Activated CD4-positive, alpha-beta T cell treated with anti-CD3 and anti-CD28 coated beads for 36 hours (primary cell): ENCODE measurements around the gene SPECC1L. TPM values are rescaled to one million over a fixed set of nuclear protein-coding genes. Genes with fewer than 3 reads are reported as not detected.
A peak's percentile ranks its signal among the peaks of the same experiment; 100 is the strongest.

ENCODE experiments used
- ATAC-seq: fragments of 200-7000 bp; cut with Tn5 transposase; one replicate; pipeline ENCODE4 v1.10.0; 2021; ENCODE audit warnings: mild to moderate bottlenecking, moderate library complexity
- CTCF ChIA-PET: fragments of 350-600 bp; sonication (Branson Sonifier 250); formaldehyde crosslinking; loops from one replicate; lab custom pipeline; 2021; ENCODE audit warnings: antibody characterized with exemption; lab: Charles Lee
- POLR2A ChIA-PET: fragments of 350-600 bp; sonication (Branson Sonifier 250); formaldehyde crosslinking; loops from one replicate; lab custom pipeline; 2021; ENCODE audit warnings: antibody characterized with exemption, inconsistent platforms; lab: Charles Lee
- DNase-seq: peaks from one replicate; pipeline ENCODE4 v3.0.0-alpha.2; 2020
- H3K27ac Mint-ChIP-seq: one replicate; pipeline ENCODE4 v1.8.0; 2021; ENCODE audit warnings: mixed read lengths
- H3K27me3 Mint-ChIP-seq: one replicate; pipeline ENCODE4 v1.8.0; 2021; ENCODE audit warnings: mixed read lengths
- H3K36me3 Mint-ChIP-seq: one replicate; pipeline ENCODE4 v1.8.0; 2021; ENCODE audit warnings: low read depth, mixed read lengths
- H3K4me1 Mint-ChIP-seq: one replicate; pipeline ENCODE4 v1.8.0; 2021; ENCODE audit warnings: mixed read lengths
- H3K4me3 Mint-ChIP-seq: one replicate; pipeline ENCODE4 v1.8.0; 2021; ENCODE audit warnings: mild to moderate bottlenecking, moderate library complexity, mixed read lengths
- H3K9me3 Mint-ChIP-seq: one replicate; pipeline ENCODE4 v1.8.0; 2021; ENCODE audit warnings: low read depth, mixed read lengths
- intact Hi-C, 2 experiments: fragments of 100-400 bp; cut with DNase I in 1 of 2; cut with micrococcal nuclease in 1 of 2; formaldehyde crosslinking; loops; one replicate each; pipeline versions ENCODE4 v1.14.2 to v1.15.1; 2022 to 2024; cut with DNase I, micrococcal nuclease
- total RNA-seq, 2 experiments: library from RNA; stranded (reverse); gene quantifications; one replicate each; pipeline ENCODE4 v1.2.3, GENCODE V29; 2021

Gene SPECC1L
- total RNA-seq, 2 experiments from 2014 or later, result 31.5 to 38.2 TPM

DNA sequence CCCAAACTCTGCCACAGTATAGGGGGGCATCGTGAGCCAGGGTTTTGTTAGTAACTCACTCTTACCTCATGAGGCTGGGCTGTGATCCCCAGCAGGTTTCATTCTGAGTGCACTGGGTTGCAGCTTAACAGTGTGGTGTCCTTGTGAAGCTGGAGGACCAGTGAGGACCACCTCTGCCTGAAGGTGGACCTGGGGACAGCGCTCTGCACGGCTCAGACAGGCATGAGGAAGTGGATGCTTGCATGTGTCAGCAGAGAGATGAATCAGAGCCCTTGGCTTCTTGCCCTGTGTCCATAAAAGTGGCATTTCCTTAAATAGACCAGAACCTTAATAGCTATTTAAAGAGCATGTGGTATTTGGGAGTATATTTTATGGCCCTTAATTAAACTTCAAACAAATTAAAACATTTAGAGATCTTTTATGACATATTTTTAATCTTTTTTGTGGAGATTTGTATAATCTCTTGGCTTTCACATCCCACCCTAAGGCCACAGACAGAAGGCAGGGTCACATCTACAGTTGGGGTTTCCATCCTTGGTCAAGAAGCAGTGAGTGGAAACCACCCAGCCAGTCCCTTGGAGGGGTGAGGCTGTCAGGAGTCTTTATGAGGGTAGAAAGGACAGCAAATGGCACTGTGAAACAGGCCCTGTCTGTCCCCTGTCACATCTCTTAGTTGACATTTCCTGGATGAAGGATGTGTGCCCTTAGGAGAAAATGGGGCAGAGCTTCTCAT, 132.0 kb downstream of the SPECC1L start:
- Mint-ChIP-seq H3K4me1 (peaks cover 62% of the 10 kb centered on the region), H3K36me3 (peaks cover 16% of the 10 kb centered on the region), H3K9me3 (no peaks in the 10 kb centered on the region), H3K27ac (peak overlapping the region; percentile 25), H3K4me3 (no peak overlapping the region), H3K27me3 (no peaks in the 10 kb centered on the region)
- ChIA-PET CTCF (interaction anchor here (0.7 kb wide), 1 partner anchor 39 kb away, joined by 3 read pairs; no protein-coding TSS in a partner anchor), POLR2A (no interaction called here)
- DNase-seq (peak; percentile 24), ATAC-seq (peak; percentile 37)
- intact Hi-C loops, result loop anchor here in 1 of 2 experiments (5.0 kb wide), 1 partner anchor 130 kb away; the partner anchor contains the start of gene SPECC1L

DNA sequence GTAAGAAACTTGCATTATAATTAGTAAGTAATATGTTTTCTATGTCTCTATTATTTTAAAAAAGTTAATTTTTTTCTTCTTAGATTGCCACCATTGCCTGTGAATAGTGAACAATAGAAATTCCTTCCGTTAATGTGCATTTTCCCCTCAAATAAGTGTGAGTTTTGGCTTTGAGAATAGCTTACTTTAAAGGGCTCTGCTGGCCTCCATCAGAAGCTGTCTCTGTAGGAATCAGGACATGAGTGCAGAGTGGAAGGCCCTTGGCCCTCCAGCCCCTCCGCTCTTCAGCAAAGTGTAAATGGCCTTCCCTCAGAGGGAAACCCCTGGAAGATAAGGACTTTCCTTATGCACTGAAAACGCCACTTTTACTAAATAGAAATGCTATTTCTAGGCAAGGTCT, 132.7 kb downstream of the SPECC1L start:
- peaks cover 12% of the 10 kb centered on the region for H3K36me3 Mint-ChIP-seq
- H3K4me3 Mint-ChIP-seq, result no peak overlapping the region
- ATAC-seq, result no peak
- no peaks in the 10 kb centered on the region for H3K27me3 Mint-ChIP-seq
- POLR2A ChIA-PET, result no interaction called here
- no peaks in the 10 kb centered on the region for H3K9me3 Mint-ChIP-seq
- peaks cover 59% of the 10 kb centered on the region for H3K4me1 Mint-ChIP-seq
- H3K27ac Mint-ChIP-seq, result no peak overlapping the region
- intact Hi-C loops, result loop anchor here in 1 of 2 experiments (5.0 kb wide), 1 partner anchor 131 kb away; the partner anchor contains the start of gene SPECC1L
- DNase-seq, result no peak
- CTCF ChIA-PET, result interaction anchor here (0.7 kb wide), 1 partner anchor 38 kb away, joined by 3 read pairs; no protein-coding TSS in a partner anchor

DNA sequence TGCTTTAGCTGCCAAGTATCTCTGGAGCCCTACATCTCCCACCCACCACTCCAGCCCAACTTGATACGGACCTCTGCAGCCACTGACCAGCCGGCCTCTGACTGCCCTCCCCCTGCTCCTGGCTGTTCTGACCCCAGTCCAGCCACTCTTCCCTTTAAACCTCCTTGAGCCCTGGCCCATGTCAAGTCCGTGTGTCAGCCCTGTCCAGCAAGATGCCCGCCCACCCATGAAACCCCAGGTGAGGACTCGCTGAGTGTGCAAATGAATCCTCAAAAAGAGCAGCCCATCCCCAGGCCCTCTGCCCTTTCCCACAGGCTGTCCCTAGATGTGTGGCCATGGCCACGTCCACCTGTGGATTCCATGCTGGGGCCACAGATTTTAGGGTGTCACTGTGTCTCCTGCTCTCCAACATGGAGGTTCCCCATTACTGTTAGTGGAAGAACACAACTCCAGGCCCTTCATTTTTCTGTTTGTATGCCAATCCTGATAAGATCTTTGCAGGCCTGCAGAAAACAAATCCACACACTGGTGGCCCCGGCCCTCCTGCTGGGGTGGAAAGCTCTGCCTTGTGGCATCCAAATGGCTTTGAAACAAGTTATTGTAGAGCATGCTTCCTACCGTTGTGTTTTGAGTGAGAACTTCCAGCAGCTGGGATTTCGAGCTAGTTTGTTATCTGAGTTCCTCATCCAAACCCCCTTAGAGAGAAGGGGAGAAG, 134.1 kb downstream of the SPECC1L start:
- H3K4me1 Mint-ChIP-seq, result peaks cover 56% of the 10 kb centered on the region
- H3K9me3 Mint-ChIP-seq, result no peaks in the 10 kb centered on the region
- no peak overlapping the region for H3K27ac Mint-ChIP-seq
- POLR2A ChIA-PET, result no interaction called here
- CTCF ChIA-PET, result no interaction called here
- no peaks in the 10 kb centered on the region for H3K27me3 Mint-ChIP-seq
- H3K4me3 Mint-ChIP-seq, result no peak overlapping the region
- peaks cover 12% of the 10 kb centered on the region for H3K36me3 Mint-ChIP-seq
- intact Hi-C loops, result loop anchor here in 1 of 2 experiments (5.0 kb wide), 1 partner anchor 132 kb away; the partner anchor contains the start of gene SPECC1L
- no peak for ATAC-seq
- no peak for DNase-seq

DNA sequence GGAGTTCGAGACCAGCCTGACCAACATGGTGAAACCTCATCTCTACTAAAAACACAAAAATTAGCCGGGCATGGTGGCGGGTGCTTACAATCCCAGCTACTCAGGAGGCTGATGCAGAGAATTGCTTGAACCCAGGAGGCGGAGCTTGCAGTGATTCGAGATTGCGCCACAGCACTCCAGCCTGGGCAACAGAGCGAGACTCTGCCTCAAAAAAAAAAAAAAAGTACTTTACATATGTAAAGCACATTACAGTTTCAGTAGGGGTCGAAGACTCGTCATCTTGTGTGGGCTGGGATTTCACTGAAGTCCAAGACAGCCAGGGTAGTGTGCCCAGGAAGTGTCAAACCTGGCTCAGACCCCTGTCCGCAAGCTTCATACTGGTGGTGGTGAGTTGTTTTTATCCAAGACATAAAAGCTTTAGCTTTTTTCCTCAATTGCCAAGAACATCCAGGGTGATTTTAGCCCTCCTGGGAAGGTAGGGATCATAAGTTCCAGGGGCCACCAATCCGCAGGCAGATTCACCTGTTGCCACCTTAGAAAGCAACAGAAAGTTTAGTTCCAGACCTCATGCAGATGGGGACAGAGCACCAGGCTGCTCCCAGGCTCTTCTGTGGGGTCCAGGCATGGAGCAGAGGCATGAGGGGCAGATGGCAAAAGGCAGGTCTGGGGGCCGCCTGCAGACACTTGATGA, 135.1 kb downstream of the SPECC1L start:
- peak overlapping the region; percentile 14 for H3K27ac Mint-ChIP-seq
- peaks cover 55% of the 10 kb centered on the region for H3K4me1 Mint-ChIP-seq
- peaks cover 13% of the 10 kb centered on the region for H3K36me3 Mint-ChIP-seq
- H3K27me3 Mint-ChIP-seq, result no peaks in the 10 kb centered on the region
- no peaks in the 10 kb centered on the region for H3K9me3 Mint-ChIP-seq
- ATAC-seq (no peak), DNase-seq (peak; percentile 4)
- ChIA-PET POLR2A (no interaction called here), CTCF (interaction anchor here (0.6 to 1.9 kb wide), 8 partner anchors 12 to 101 kb away, joined by 3 to 6 read pairs (median 4); no protein-coding TSS in a partner anchor)
- intact Hi-C loops, result no loop called here
- H3K4me3 Mint-ChIP-seq, result no peak overlapping the region

DNA sequence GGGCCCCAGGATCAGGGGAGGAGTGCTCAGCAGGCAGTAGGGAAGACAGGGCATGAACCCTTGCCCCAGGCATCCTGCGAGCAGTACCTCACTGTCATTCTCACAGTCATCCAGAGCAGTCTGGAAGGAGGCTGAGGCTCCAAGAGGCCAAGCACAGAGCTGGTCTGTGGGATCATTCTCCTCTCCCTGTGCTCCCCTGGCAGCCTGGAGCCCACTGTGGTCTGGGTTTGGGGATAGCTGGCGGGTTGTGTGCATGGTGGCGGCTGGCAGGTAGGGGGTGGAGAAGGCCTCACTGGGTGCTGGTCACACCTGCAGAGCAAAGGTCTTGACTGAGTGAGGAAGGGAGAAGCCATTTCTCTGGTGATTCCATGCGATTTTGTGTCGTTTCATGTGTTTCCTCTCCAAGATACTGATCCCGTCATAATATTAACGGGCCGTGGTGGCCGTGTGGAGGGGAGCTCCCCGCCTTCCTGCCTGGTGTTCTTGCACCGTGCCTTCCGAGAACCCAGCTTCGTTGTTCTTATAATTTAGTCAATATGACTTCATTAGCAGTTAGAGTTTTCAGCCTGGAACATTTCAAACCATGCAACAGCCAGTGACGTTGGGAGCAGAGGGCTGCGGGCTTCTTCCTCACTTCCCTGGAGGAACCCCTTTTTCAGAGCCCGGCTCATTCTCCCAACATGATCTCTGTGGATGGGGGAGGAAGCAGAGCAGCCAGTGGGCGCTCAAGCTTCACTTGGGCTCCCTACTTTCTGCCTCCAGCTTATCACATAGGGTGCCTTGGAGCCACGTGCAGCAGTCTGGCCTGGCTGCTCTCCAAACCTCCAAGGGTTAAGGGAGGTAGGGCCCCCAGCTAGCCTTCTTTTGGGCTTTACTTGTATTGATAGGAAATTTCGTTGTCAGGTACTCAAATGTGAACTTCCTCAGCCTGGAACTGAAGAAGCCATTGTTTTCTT, 136.0 kb downstream of the SPECC1L start:
- DNase-seq, result peak; percentile 8
- peaks cover 11% of the 10 kb centered on the region for H3K36me3 Mint-ChIP-seq
- H3K4me3 Mint-ChIP-seq, result no peak overlapping the region
- H3K9me3 Mint-ChIP-seq, result no peaks in the 10 kb centered on the region
- ATAC-seq, result no peak
- H3K27me3 Mint-ChIP-seq, result no peaks in the 10 kb centered on the region
- H3K4me1 Mint-ChIP-seq, result peaks cover 46% of the 10 kb centered on the region
- peak overlapping the region; percentile 81 for H3K27ac Mint-ChIP-seq
- intact Hi-C loops, result no loop called here
- ChIA-PET POLR2A (no interaction called here), CTCF (interaction anchor here (0.6 to 1.9 kb wide), 6 partner anchors 11 to 299 kb away, joined by 3 to 6 read pairs (median 5); no protein-coding TSS in a partner anchor)

DNA sequence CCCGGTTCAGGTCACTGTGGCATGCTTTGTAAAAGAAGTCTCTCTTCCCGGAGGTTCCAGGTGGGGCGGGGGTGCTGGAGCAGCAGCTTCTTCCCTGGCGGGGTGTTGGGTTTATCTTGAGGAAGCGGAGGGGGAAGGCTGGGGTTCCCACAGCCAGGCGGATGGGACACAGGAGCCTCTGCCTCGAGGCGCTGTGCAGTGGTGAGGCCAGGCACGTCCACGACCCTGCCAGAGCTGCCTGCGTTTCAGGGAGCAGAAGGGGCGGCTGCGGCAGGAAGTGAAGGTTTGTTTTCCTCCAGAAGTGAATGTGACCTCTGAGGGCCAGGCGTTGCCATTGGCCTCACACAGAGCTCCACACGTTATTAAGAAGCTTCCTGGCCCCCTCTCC, 136.6 kb downstream of the SPECC1L start:
- ATAC-seq (peak; percentile 52), DNase-seq (peak; percentile 44)
- ChIA-PET CTCF (interaction anchor here (1.0 to 1.9 kb wide), 4 partner anchors 11 to 299 kb away, joined by 3 to 6 read pairs (median 6); no protein-coding TSS in a partner anchor), POLR2A (no interaction called here)
- H3K36me3 Mint-ChIP-seq, result peaks cover 7% of the 10 kb centered on the region
- H3K27ac Mint-ChIP-seq, result peak overlapping the region; percentile 81
- H3K27me3 Mint-ChIP-seq, result no peaks in the 10 kb centered on the region
- intact Hi-C loops, result no loop called here
- H3K4me1 Mint-ChIP-seq, result peaks cover 41% of the 10 kb centered on the region
- no peaks in the 10 kb centered on the region for H3K9me3 Mint-ChIP-seq
- no peak overlapping the region for H3K4me3 Mint-ChIP-seq

DNA sequence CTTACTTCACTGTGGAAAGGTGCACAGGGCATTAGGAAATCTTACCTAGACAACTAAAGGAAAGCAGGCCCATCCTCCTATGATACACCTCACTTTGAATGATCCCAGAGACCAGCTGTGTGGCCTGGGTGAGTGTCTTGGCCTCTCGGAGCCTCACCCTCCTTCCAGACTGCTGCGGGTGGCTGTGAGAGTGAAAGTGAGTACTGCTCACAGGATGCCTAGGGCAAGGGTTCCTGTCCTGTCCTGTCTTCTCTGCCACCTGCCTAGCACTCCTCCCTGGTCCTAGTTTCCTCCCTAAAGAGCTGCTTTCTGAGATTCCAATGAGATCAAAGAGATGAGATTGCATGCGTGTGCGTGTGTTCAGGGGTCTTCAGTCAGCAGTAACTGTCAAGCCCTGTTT, 137.3 kb downstream of the SPECC1L start:
- ChIA-PET CTCF (interaction anchor here (1.2 kb wide), 1 partner anchor 165 kb away, joined by 4 read pairs; no protein-coding TSS in a partner anchor), POLR2A (no interaction called here)
- Mint-ChIP-seq H3K4me1 (peaks cover 35% of the 10 kb centered on the region), H3K27ac (peak overlapping the region; percentile 81), H3K9me3 (no peaks in the 10 kb centered on the region), H3K27me3 (no peaks in the 10 kb centered on the region), H3K4me3 (no peak overlapping the region), H3K36me3 (peaks cover 5% of the 10 kb centered on the region)
- ATAC-seq, result no peak
- intact Hi-C loops, result no loop called here
- peak; percentile 5 for DNase-seq

DNA sequence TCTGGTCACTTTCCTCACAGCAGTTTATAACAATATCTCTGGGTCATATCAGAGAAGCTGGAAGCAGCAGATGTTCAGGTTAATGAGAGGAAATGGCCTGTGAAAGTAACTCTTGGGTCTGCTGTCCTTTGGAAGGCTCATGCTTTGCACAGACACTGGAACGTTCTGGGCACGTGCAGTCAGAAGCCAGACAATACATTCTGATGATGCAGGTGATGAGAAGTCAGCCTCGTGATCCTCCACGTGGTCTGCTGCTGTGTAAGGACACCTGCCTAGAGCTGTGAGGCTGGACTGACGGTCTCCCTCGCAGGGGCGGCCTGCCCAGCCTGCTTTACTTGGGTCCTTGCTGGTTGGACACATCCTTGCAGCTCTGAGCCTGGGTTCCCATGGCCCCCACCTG, 138.0 kb downstream of the SPECC1L start:
- Mint-ChIP-seq H3K36me3 (peaks cover 3% of the 10 kb centered on the region), H3K27me3 (no peaks in the 10 kb centered on the region), H3K4me1 (peaks cover 33% of the 10 kb centered on the region), H3K9me3 (no peaks in the 10 kb centered on the region), H3K27ac (no peak overlapping the region), H3K4me3 (no peak overlapping the region)
- ChIA-PET CTCF (interaction anchor here (1.2 kb wide), 1 partner anchor 165 kb away, joined by 4 read pairs; no protein-coding TSS in a partner anchor), POLR2A (no interaction called here)
- intact Hi-C loops, result no loop called here
- ATAC-seq (no peak), DNase-seq (peak; percentile 3)

DNA sequence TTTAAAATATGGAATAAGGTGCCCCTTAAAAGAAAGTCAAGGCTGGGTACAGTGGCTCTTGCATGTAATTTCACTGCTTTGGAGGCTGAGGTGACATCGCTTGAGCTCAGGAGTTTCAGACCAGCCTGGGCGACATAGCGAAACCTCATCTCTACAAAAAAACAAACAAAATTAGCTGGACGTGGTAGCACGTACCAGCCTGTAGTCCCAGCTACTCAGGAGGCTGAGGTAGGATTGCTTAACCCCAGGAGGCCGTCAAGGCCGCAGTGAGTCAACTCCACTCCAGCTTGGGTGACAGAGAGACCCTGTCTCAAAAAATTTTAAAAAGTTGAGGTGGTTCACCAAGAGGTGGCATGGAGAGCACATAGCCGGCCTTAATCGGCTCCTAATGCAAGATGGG, 139.1 kb downstream of the SPECC1L start:
- Mint-ChIP-seq H3K4me3 (no peak overlapping the region), H3K9me3 (no peaks in the 10 kb centered on the region), H3K4me1 (peaks cover 33% of the 10 kb centered on the region), H3K27me3 (no peaks in the 10 kb centered on the region), H3K36me3 (peaks cover 5% of the 10 kb centered on the region), H3K27ac (peak overlapping the region; percentile 42)
- ATAC-seq (no peak), DNase-seq (no peak)
- ChIA-PET POLR2A (no interaction called here), CTCF (interaction anchor here (0.5 to 0.7 kb wide), 3 partner anchors 19 to 1167 kb away, joined by 3 read pairs; no protein-coding TSS in a partner anchor)
- intact Hi-C loops, result loop anchor here in 1 of 2 experiments (2.0 kb wide), 1 partner anchor 73 kb away; no protein-coding TSS in a partner anchor
